Neural progenitor cell (in vitro differentiated cells): Measurements from ENCODE around the gene VDAC2. TPM values are rescaled to one million over a fixed set of nuclear protein-coding genes. Genes with fewer than 3 reads are reported as not detected.
"Not testable (repeated sequence)": the region's sequence is repeated elsewhere in the genome, so short reads cannot be mapped to it uniquely, and the experiment has no call there.

Experiments used
- DNase-seq: peaks from one replicate; pipeline ENCODE4 v3.0.0-alpha.2; 2016; ENCODE audit warnings: low spot score
- H2AFZ ChIP-seq: fragments of 200-600 bp; sonication (generic); replicated peaks from 2 replicates; pipeline ENCODE4 v1.6.1; 2016; ENCODE audit warnings: antibody characterized with exemption
- H3F3A ChIP-seq: fragments of 200-600 bp; sonication (generic); 2 replicates; pipeline ENCODE4 v1.6.1; 2016; ENCODE audit warnings: antibody characterized with exemption, low read depth
- H3K27ac ChIP-seq: fragments of 200-600 bp; sonication (generic); 2 replicates; pipeline ENCODE4 v1.5.1; 2016; ENCODE audit warnings: mild to moderate bottlenecking
- H3K27me3 ChIP-seq: fragments of 200-600 bp; sonication (generic); 2 replicates; pipeline ENCODE4 v1.6.1; 2016; ENCODE audit warnings: mild to moderate bottlenecking, moderate library complexity
- H3K36me3 ChIP-seq: fragments of 200-600 bp; sonication (generic); 2 replicates; pipeline ENCODE4 v1.5.1; 2016
- H3K4me1 ChIP-seq: fragments of 200-600 bp; sonication (generic); 2 replicates; pipeline ENCODE4 v1.6.1; 2016; ENCODE audit warnings: mixed run types
- H3K4me2 ChIP-seq: fragments of 200-600 bp; sonication (generic); 2 replicates; pipeline ENCODE4 v1.6.1; 2016
- H3K4me3 ChIP-seq: fragments of 200-600 bp; sonication (generic); 2 replicates; pipeline ENCODE4 v1.5.1; 2016
- H3K79me2 ChIP-seq: fragments of 200-600 bp; sonication (generic); 2 replicates; pipeline ENCODE4 v1.6.1; 2016; ENCODE audit warnings: low read depth
- H3K9ac ChIP-seq: fragments of 200-600 bp; sonication (generic); 2 replicates; pipeline ENCODE4 v1.6.1; 2016
- H3K9me3 ChIP-seq: fragments of 200-600 bp; sonication (generic); 2 replicates; pipeline ENCODE4 v1.5.1; 2016; ENCODE audit warnings: low read depth
- H4K20me1 ChIP-seq: fragments of 200-600 bp; sonication (generic); 2 replicates; pipeline ENCODE4 v1.6.1; 2016; ENCODE audit warnings: low read depth
- H3K27ac Mint-ChIP-seq: 3 replicates; pipeline ENCODE4 v1.8.0; 2021; ENCODE audit warnings: mixed read lengths
- H3K27me3 Mint-ChIP-seq: 2 replicates; pipeline ENCODE4 v1.8.0; 2022; ENCODE audit warnings: low read depth, mild to moderate bottlenecking, inconsistent platforms, moderate library complexity, mixed read lengths; ENCODE audit not compliant: insufficient read depth
- H3K36me3 Mint-ChIP-seq: 3 replicates; pipeline ENCODE4 v1.8.0; 2021; ENCODE audit warnings: mixed read lengths
- H3K4me1 Mint-ChIP-seq: 3 replicates; pipeline ENCODE4 v1.8.0; 2021; ENCODE audit warnings: mixed read lengths
- H3K4me3 Mint-ChIP-seq: 3 replicates; pipeline ENCODE4 v1.8.0; 2021; ENCODE audit warnings: mild to moderate bottlenecking, moderate library complexity, mixed read lengths
- H3K9me3 Mint-ChIP-seq: 3 replicates; pipeline ENCODE4 v1.8.0; 2020; ENCODE audit warnings: mixed read lengths
- CTCF ChIP-seq: fragments of 200-600 bp; sonication (generic); IDR thresholded peaks from 2 replicates; pipeline ENCODE4 v1.5.1; 2017; ENCODE audit warnings: antibody characterized with exemption, mild to moderate bottlenecking
- EZH2 ChIP-seq: fragments of 200-600 bp; sonication (generic); IDR thresholded peaks from 2 replicates; pipeline ENCODE4 v1.6.1; 2017; ENCODE audit warnings: antibody characterized with exemption, mild to moderate bottlenecking, moderate library complexity
- EZH2phosphoT487 ChIP-seq: fragments of 200-600 bp; sonication (generic); IDR thresholded peaks from 2 replicates; pipeline ENCODE4 v1.6.1; 2017; ENCODE audit warnings: antibody characterized with exemption
- total RNA-seq: library from RNA; depleted of rRNA; stranded (reverse); fragments of >200 nt; gene quantifications from 2 replicates; pipeline ENCODE4 v1.2.3, GENCODE V29; 2015; ENCODE audit warnings: low replicate concordance

VDAC2 gene
- total RNA-seq, 1 donor from 2014 or later, result 341 TPM

DNA sequence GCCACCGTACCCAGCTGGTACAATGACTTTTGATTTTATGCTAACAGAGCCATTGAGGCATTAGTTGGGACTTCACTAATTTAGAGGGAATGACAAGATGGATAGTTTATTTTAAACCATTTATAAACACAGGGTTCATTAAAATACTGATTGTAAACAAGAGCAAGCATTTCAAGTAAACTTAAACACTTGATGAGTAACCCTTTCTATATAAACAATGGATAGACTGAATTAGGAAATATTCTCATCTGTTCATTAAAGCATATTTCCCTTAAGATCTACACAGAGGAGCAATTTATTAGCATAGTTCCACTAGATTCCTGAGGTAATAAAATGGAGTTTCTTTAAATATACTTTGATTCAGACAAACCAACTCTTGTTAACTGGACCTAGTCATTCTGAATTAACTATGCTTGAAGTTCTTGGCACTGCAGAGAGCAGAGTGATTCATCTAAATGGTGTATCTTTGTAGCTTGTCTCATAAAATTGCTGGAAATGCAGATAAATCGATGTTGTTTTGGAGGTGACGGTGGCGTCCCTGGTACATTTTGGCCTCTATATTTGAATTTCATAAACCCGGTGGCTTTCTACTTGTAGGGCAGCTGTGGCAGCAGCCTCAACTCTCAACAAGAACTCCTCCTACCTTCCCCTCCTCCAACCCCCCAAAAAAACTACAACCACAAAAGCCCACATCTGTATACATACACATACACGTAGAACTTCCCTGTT is 15.4 kb upstream of the VDAC2 start:
- Histone ChIP-seq H3K27me3 (no peaks in the 10 kb centered on the region), H3K4me2 (no peak overlapping the region), H2AFZ (no peak overlapping the region), H3K27ac (no peak overlapping the region), H4K20me1 (no peaks in the 10 kb centered on the region), H3K36me3 (no peaks in the 10 kb centered on the region), H3K4me3 (no peak overlapping the region), H3F3A (no peaks in the 10 kb centered on the region), H3K9ac (no peak overlapping the region), H3K79me2 (no peaks in the 10 kb centered on the region), H3K4me1 (no peaks in the 10 kb centered on the region), H3K9me3 (no peaks in the 10 kb centered on the region)
- Mint-ChIP-seq H3K9me3 (no peaks in the 10 kb centered on the region), H3K4me1 (no peaks in the 10 kb centered on the region), H3K27ac (no peak overlapping the region), H3K27me3 (peaks cover 8% of the 10 kb centered on the region), H3K36me3 (no peaks in the 10 kb centered on the region), H3K4me3 (no peak overlapping the region)
- no peak for DNase-seq
- no peak for TF ChIP-seq CTCF
- TF ChIP-seq EZH2, result no peak
- TF ChIP-seq EZH2phosphoT487, result no peak

DNA sequence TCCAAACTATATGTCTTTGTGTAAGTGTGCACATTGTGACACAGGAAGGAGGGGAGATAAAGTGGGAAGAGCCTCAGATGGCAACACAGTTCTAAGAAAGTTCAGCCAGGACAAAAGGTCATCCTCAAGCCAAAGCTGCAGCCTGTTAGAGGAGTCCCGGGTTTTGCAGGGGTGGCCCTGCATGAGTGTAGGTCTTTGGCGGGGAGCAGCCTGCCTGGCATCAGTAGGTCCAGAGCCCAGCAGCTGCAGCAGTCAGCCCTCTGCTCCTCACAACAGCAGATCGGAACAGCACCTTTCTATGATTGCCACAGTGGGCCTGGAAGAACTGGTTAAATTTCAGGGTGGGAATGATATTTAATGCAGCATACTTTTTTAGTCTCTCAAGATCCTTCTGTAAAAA is 13.5 kb upstream of the VDAC2 start:
- Mint-ChIP-seq H3K27me3 (peaks cover 4% of the 10 kb centered on the region), H3K36me3 (no peaks in the 10 kb centered on the region)
- no peak overlapping the region for H3K27ac ChIP-seq

DNA sequence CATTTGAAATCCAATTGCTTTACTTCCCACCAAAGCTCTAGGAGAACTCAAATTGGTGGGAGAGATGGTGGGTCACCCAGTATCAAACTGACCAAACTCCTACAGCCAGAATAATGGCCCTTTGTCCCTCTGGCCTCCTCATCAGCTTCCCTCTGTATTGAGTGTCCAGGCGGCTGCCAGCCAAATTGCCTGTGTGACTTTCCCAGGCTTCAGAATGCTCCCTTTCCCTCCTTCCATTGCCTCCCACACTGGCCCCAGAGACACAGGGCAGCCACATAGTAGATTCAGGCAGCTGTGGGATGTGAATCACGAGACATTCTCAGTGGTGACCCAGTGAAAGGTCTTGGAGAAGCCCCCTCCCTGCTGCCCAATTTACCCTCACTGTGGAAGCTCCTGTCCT is 12.7 kb upstream of the VDAC2 start:
- no peaks in the 10 kb centered on the region for H3K4me1 Mint-ChIP-seq
- no peak overlapping the region for H3K4me3 Mint-ChIP-seq
- peak; percentile 13 for DNase-seq
- Histone ChIP-seq H3F3A (no peaks in the 10 kb centered on the region), H3K4me2 (no peak overlapping the region), H2AFZ (no peak overlapping the region), H3K27me3 (no peaks in the 10 kb centered on the region), H3K79me2 (no peaks in the 10 kb centered on the region), H3K9me3 (no peaks in the 10 kb centered on the region), H3K4me1 (no peaks in the 10 kb centered on the region), H3K27ac (no peak overlapping the region), H3K4me3 (no peak overlapping the region), H3K36me3 (no peaks in the 10 kb centered on the region), H3K9ac (no peak overlapping the region), H4K20me1 (no peaks in the 10 kb centered on the region)
- H3K36me3 Mint-ChIP-seq, result no peaks in the 10 kb centered on the region
- no peak overlapping the region for H3K27ac Mint-ChIP-seq
- H3K9me3 Mint-ChIP-seq, result no peaks in the 10 kb centered on the region
- no peak for TF ChIP-seq EZH2
- TF ChIP-seq EZH2phosphoT487, result no peak
- no peak for TF ChIP-seq CTCF
- H3K27me3 Mint-ChIP-seq, result peaks cover 4% of the 10 kb centered on the region

More for the DNA sequence above, 13.5 kb upstream of the VDAC2 start:
- Histone ChIP-seq H2AFZ (no peak overlapping the region), H3K9ac (no peak overlapping the region), H3K9me3 (no peaks in the 10 kb centered on the region), H3K79me2 (no peaks in the 10 kb centered on the region), H3K27me3 (no peaks in the 10 kb centered on the region), H3F3A (no peaks in the 10 kb centered on the region), H3K4me1 (no peaks in the 10 kb centered on the region), H3K36me3 (no peaks in the 10 kb centered on the region), H3K4me3 (no peak overlapping the region), H4K20me1 (no peaks in the 10 kb centered on the region), H3K4me2 (no peak overlapping the region)
- Mint-ChIP-seq H3K9me3 (no peaks in the 10 kb centered on the region), H3K4me1 (no peaks in the 10 kb centered on the region), H3K27ac (peak overlapping the region; percentile 21), H3K4me3 (no peak overlapping the region)
- TF ChIP-seq EZH2 (no peak), EZH2phosphoT487 (no peak), CTCF (no peak)
- no peak for DNase-seq

DNA sequence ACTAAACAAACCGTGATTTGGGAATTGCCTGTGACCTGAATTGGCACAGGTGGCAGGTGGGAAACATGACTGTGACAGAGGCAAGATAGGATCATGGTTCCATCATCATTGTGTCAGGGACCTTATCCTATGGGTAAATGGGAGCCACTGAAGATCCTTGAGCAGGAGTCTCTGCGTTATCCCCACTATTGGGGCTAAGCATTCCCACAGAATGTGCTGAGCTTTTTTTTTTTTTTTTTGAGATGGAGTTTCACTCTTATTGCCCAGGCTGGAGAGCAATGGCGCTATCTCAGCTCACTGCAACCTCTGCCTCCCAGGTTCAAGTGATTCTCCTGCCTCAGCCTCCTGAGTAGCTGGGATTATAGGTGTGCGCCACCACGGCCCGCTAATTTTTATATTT is 10.6 kb upstream of the VDAC2 start:
- H3K9me3 Mint-ChIP-seq, H3K27me3 ChIP-seq, H3K4me3 Mint-ChIP-seq, H3K27ac ChIP-seq, H4K20me1 ChIP-seq, H2AFZ ChIP-seq, H3K4me3 ChIP-seq, H3K9me3 ChIP-seq, H3K4me1 ChIP-seq, DNase-seq, H3K36me3 ChIP-seq, H3K79me2 ChIP-seq, H3K4me1 Mint-ChIP-seq, H3K27ac Mint-ChIP-seq, H3K36me3 Mint-ChIP-seq, H3K27me3 Mint-ChIP-seq, H3F3A ChIP-seq, H3K9ac ChIP-seq, H3K4me2 ChIP-seq: not testable (repeated sequence)
